COR-L47 (cell line): ENCODE data around the gene UTS2.

Source experiments
- DNase-seq: peaks from one replicate; lab custom pipeline; 2025; lab: John Stamatoyannopoulos, UW

The UTS2 gene

DNA sequence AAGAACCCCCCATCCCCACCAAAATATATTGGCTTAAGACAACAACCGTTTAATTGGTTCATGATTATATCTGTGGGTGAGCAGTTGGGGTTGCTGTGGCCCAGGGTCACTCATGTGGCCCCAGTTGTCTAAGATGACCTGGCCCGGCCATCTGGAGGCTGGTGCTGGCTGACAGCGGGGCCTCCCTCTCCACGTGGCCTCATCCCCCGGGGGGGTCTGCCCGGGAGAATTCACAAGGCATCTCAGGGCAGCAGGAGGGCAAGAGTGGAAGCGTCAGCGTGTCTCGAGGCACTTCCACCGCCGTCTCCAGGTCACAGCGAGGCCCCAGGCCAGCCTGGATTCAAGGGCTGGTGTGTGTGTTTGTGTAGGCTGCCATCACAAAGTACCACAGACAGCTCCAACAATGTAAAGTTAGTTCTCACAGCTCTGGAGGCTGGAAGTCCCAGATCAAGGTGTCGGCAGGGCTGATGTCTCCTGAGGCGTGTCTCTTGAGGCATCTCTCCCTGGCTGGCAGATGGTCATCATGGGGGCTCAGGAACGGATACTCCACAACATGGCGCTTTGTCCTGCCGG lies 11.0 kb upstream of the UTS2 start:
- DNase-seq = no peak

- DNase-seq = no peak
These were observed 9.6 kb upstream of the UTS2 start for GRCh38 chr1:7862211-7863060.

DNA sequence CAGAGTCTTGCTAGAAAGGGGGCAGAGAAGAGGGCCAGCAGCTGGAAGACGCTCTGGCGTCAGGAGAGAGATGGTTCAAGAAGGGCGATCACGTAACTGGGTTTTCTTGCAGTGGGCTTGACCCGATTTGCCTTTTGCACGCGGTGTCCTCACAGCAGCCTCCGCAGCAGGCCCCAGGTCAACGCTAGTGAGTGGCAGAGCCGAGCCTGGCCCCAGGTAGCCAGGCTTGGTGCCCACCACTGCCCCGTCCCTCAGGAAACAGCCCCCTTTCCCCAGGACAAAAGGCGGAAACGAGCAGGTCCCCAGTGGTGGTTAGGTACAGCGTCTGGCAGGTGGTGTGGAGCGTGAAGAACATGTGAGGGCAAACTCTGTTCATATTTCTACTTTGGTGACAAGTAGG lies 8.6 kb upstream of the UTS2 start:
- DNase-seq = no peak

DNA sequence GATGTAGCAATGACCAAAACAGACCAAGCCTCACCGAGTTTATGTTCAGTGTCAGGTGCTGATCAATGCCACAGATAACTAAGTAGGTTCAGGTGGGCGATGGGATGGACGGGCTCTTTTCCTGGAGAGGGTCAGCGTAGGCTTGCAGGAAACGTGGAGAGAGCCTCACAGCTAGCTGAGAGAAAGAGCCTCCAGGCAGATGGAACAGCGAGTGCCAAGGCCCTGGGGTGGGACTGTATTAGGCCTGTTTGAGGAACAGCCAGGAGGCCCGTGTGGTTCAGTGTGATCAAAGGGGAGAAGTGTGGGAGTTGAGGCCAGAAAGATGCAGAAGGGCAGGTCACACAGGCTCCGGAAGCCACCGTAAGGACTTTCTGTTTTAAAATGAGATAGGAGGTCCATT lies 7.3 kb upstream of the UTS2 start:
- no peak for DNase-seq

DNA sequence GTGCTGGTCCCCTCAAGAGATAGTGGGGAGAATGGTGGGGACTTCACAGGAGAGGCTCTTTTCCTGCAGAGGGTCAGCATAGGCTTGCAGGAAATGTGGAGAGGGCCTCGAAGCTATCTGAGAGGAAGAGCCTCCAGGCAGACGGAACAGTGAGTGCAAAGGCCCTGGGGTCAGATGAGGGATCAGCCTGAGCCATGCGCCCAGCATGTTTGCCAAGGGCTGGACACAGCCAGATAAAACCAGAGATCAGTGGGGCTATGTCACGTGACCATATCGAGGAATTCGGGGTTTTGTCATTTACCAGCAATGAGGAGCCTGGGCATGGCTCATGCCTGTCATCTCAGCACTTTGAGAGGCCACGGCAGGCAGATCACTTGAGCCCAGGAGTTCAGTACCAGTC lies 6.5 kb upstream of the UTS2 start:
- no peak for DNase-seq

GRCh38 chr1:7857985-7858384 lies 5.1 kb upstream of the UTS2 start:
- no peak for DNase-seq

DNA sequence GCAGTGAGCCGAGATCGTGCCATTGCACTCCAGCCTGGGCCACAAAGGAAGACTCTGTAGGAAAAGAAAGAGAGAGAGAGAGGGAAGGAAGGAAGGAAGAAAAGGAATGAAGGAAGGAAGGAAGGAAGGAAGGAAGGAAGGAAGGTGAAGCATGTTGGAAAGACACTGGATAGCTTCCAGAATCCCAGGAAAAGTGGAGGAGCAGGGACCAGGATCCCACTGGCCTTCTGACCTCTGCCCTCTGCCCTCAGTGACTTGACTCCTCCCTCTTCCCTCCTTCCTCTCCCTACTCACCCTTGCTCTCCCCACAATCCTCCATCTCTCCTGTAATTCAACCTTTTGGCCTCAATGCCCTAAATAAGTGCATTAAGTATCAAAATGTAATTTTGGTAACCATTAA lies 4.1 kb upstream of the UTS2 start:
- no peak for DNase-seq

- no peak for DNase-seq
These were observed 3.5 kb upstream of the UTS2 start for GRCh38 chr1:7856345-7856744.

- DNase-seq = no peak
These were observed 790 bp upstream of the UTS2 start for GRCh38 chr1:7853684-7854026.

- DNase-seq = no peak
These were observed 2.1 kb downstream of the UTS2 start for GRCh38 chr1:7850786-7851185.

- no peak for DNase-seq
These were observed 5.3 kb downstream of the UTS2 start for GRCh38 chr1:7847599-7847998.

DNA sequence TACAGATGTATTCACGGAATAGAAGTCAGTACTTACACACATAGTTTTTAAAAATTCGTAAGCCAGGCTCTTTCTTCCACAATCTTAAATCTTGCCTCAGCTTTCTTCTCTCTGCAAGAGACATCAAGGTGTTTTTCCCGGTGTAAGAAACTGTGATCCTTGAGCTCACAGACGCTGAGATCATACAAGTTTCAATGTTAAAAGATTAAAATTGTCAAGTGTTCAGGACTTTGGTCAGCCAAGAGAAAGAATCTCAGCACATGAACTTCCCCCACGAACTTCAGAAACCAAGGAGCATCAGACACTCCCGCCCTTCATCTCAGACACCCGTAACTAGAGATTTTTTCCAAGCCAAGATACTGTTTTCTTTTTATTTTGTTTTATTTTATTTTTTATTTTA lies 6.2 kb downstream of the UTS2 start:
- no peak for DNase-seq

DNA sequence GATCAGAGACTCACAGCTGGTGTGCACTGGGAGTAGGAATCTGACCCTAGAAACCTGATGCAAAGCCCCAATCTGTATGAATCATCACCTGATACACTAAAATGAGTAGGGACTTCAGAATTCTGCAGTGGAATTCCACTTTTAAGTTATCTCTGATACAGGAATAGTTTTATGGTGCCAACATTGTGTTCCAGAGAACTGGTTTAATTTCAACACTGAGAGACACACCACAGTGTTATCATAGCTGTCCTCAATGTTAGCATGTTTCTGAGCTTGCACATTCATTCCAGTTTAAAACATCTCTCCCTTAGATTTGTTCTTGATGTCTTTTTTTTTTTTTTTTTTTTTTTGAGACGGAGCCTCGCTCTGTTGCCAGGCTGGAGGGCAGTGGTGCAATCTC lies 7.1 kb downstream of the UTS2 start:
- no peak for DNase-seq

DNA sequence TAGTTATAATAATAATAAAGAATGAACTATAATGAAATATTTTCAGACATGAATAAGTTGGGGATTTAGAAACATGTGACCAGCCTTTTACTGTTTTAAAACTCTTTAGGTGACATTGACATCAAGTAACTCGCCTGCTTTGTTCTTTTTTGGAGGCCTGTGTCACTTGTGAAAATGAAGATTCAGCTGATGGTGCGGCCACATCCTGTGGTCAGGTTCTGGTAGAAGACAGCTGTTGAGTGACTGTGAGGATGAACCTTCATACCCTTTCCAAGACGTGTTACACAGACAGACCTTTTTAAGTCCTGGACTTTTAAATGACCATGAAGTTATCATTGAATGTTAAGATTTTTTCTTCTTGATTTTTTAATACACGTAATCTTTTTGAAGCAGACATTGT lies 10.3 kb downstream of the UTS2 start:
- DNase-seq = no peak

DNA sequence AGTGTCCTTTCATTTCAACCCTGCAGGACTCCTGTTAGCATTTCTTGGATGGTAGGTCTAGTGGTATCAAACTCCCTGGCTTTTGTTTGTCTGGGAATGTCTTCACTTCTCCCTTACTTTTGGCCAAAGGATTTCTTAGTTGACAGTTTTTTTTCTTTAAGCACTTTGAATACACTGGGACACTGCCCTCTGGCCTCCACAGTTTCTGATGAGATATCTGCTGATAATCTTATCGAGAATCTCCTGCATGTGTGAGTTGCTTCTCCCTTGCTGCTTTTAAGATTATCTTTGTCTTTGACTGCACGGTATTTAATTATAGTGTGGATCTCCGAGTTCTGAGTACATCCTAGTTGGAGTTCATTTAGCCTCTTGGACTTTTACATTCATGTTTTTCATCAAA lies 13.3 kb downstream of the UTS2 start:
- no peak for DNase-seq

DNA sequence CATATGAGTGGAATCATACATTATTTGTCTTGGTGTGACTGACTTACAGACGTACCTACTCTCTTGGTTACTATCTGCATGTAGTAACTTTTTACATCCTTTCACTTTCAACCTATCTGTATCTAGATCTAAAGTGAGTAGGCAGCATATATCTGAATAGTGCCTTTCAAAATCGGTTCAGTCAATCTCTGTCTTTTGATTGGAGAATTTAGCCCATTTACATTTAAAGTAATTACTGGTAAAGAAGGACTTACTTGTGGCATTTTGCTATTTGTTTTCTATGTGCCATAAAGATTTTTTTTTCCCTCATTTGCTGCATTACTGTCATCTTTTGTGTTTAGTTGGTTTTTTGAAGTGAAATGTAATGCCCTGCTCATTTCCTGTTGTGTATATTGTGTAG lies 14.2 kb downstream of the UTS2 start:
- no peak for DNase-seq

GRCh38 chr1:7833035-7833434 lies 19.8 kb downstream of the UTS2 start:
- no peak for DNase-seq

GRCh38 chr1:7831458-7831857 lies 21.4 kb downstream of the UTS2 start:
- no peak for DNase-seq

- DNase-seq = no peak
These were observed 25.5 kb downstream of the UTS2 start for GRCh38 chr1:7827126-7827955.

- DNase-seq = no peak
These were observed 26.5 kb downstream of the UTS2 start for GRCh38 chr1:7826363-7826762.

DNA sequence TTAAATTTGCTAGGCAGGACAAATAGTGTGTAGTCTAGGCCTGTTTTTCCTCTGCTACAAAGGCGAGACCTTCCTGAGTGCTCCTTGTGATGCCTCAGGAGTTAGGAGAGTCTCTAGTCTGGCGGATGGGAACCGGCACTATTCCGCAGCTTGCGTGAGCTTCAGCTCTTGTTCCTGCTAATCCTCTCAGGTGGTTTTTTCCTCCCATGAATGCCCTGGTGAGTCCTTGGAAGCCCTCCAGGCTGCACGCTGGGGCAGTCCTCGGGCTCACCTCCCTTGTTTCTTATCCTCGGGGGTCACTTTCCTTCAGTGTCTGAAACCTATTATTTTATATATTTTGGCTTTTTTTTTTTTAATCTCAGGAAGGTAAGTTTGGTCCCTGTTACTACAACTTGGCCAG lies 28.2 kb downstream of the UTS2 start:
- no peak for DNase-seq

GRCh38 chr1:7821282-7821681 lies 31.6 kb downstream of the UTS2 start:
- no peak for DNase-seq

DNA sequence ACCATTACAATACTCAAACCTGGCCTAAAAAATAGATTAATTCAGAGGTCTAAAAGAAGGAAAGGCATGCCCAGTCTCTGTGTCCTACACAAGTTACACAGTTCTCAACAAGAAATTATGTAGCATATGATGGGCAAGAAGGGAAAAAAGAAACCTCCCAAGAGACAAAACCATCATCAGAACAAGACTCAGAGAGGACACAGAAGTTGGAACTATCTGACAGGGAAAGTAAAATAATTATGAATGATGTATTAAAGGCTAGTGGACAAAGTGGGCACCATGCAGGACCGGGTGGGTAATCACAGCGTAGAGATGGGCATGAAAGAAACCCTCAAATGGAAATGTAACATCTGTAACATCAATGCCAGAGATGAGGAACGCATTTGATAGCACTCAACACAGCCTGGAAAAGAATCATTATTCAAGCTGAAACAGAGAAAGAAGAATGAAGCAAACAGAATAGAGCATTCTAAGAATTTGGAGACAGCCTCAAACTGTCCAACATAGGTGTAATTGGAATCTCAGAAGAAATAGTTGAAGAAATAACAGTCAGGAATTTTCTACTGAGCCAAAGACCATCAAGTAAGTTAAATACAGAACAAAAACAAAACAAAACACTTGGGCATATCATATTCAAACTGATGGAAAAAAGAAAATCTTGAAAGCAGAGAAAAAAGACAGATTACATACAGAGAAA lies 39.0 kb downstream of the UTS2 start:
- no peak for DNase-seq
